CD14-positive monocyte (primary cell): Measurements from ENCODE around the gene MAP2K5. TPM values are rescaled to one million over a fixed set of nuclear protein-coding genes. Genes with fewer than 3 reads are reported as not detected.

Experiments used
- DNase-seq, 3 donors: peaks; one replicate each; pipeline ENCODE4 v3.0.0-alpha.2; 2011 to 2022
- H2AFZ ChIP-seq: 2 replicates; pipeline ENCODE4 v1.6.0; 2012; ENCODE audit warnings: mild to moderate bottlenecking, low read depth, low read length, inconsistent platforms; ENCODE audit not compliant: insufficient read depth, poor library complexity, severe bottlenecking
- H3K27ac ChIP-seq, 2 donors: 1 replicate in 1 of 2; 2 replicates in 1 of 2; pipeline ENCODE4 v1.5.1; 2012 to 2013; ENCODE audit warnings: low read length in 2 of 2, control low read depth in 1 of 2, inconsistent platforms in 1 of 2, low read depth in 1 of 2, mild to moderate bottlenecking in 1 of 2
- H3K27me3 ChIP-seq, 2 donors: one replicate each; pipeline versions ENCODE4 v1.6.0 to v1.6.1; 2011 to 2013; ENCODE audit warnings: low read length in 2 of 2; ENCODE audit not compliant: control insufficient read depth in 2 of 2, insufficient read depth in 2 of 2
- H3K36me3 ChIP-seq, 2 donors: replicated peaks in 1 of 2; 1 replicate in 1 of 2; 2 replicates in 1 of 2; pipeline versions ENCODE4 v1.5.1 to v1.6.1; 2012 to 2013; ENCODE audit warnings: low read length in 2 of 2, control low read depth in 1 of 2, inconsistent platforms in 1 of 2, mild to moderate bottlenecking in 1 of 2; ENCODE audit not compliant: insufficient read depth in 2 of 2, control insufficient read depth in 1 of 2
- H3K4me1 ChIP-seq, 2 donors: 1 replicate in 1 of 2; 2 replicates in 1 of 2; pipeline versions ENCODE4 v1.5.1 to v1.6.1; 2012 to 2013; ENCODE audit warnings: low read length in 2 of 2, control low read depth in 1 of 2, inconsistent platforms in 1 of 2, mild to moderate bottlenecking in 1 of 2, moderate library complexity in 1 of 2; ENCODE audit not compliant: insufficient read depth in 2 of 2, control insufficient read depth in 1 of 2
- H3K4me2 ChIP-seq: replicated peaks from 2 replicates; pipeline ENCODE3; 2012; ENCODE audit warnings: low read length, moderate library complexity, mild to moderate bottlenecking; ENCODE audit not compliant: poor library complexity, severe bottlenecking; ENCODE audit errors: extremely low read depth
- H3K4me3 ChIP-seq, 3 experiments: fragments of 200-600 bp in 1 of 3; sonication (generic) in 1 of 3; replicated peaks in 1 of 3; 1 replicate in 2 of 3; 2 replicates in 1 of 3; pipeline ENCODE4 v1.5.1; 2011 to 2013; ENCODE audit warnings: low read length in 3 of 3, mild to moderate bottlenecking in 3 of 3, control low read depth in 2 of 3, low read depth in 2 of 3, inconsistent platforms in 1 of 3, moderate library complexity in 1 of 3
- H3K79me2 ChIP-seq: 2 replicates; pipeline ENCODE4 v1.6.0; 2012; ENCODE audit warnings: mild to moderate bottlenecking, control low read depth, inconsistent platforms, low read length, moderate library complexity; ENCODE audit not compliant: insufficient read depth
- H3K9ac ChIP-seq: 2 replicates; pipeline ENCODE4 v1.6.0; 2017; ENCODE audit warnings: low read length, mild to moderate bottlenecking; ENCODE audit not compliant: insufficient read depth, poor library complexity, severe bottlenecking
- H3K9me3 ChIP-seq, 2 donors: replicated peaks in 1 of 2; 1 replicate in 1 of 2; 2 replicates in 1 of 2; pipeline versions ENCODE4 v1.5.1 to v1.6.1; 2012 to 2013; ENCODE audit warnings: low read length in 2 of 2, control low read depth in 1 of 2; ENCODE audit not compliant: control insufficient read depth in 1 of 2, insufficient read depth in 1 of 2
- H4K20me1 ChIP-seq: 2 replicates; pipeline ENCODE4 v1.6.0; 2012; ENCODE audit warnings: mild to moderate bottlenecking, low read length, control low read depth, moderate library complexity; ENCODE audit not compliant: insufficient read depth
- H3K27ac Mint-ChIP-seq, 7 donors: one replicate each; pipeline ENCODE4 v1.8.0; 2020; ENCODE audit warnings: mild to moderate bottlenecking in 7 of 7, mixed read lengths in 7 of 7, moderate library complexity in 6 of 7, inconsistent platforms in 2 of 7
- H3K27me3 Mint-ChIP-seq, 3 donors: one replicate each; pipeline ENCODE4 v1.8.0; 2021 to 2022; ENCODE audit warnings: low read depth in 3 of 3, mild to moderate bottlenecking in 3 of 3, mixed read lengths in 3 of 3, moderate library complexity in 3 of 3, inconsistent platforms in 1 of 3
- H3K36me3 Mint-ChIP-seq, 2 donors: one replicate each; pipeline ENCODE4 v1.8.0; 2020; ENCODE audit warnings: mixed read lengths in 2 of 2, inconsistent platforms in 1 of 2, mild to moderate bottlenecking in 1 of 2
- H3K4me1 Mint-ChIP-seq: one replicate; pipeline ENCODE4 v1.8.0; 2020; ENCODE audit warnings: mild to moderate bottlenecking, mixed read lengths
- H3K4me3 Mint-ChIP-seq, 2 donors: one replicate each; pipeline ENCODE4 v1.8.0; 2020; ENCODE audit warnings: mild to moderate bottlenecking in 2 of 2, mixed read lengths in 2 of 2, moderate library complexity in 1 of 2
- H3K9me3 Mint-ChIP-seq, 7 donors: one replicate each; pipeline ENCODE4 v1.8.0; 2020 to 2022; ENCODE audit warnings: mixed read lengths in 7 of 7, mild to moderate bottlenecking in 6 of 7, moderate library complexity in 6 of 7, inconsistent platforms in 2 of 7
- WGBS: methylation state at CpG from one replicate; pipeline ENCODE4 v1.1.5; 2013; ENCODE audit warnings: missing lambda C conversion rate; ENCODE audit not compliant: insufficient coverage; 5-methylcytosine and 5-hydroxymethylcytosine counted together
- intact Hi-C, 2 donors: fragments of 100-400 bp; cut with micrococcal nuclease; formaldehyde crosslinking; loops; one replicate each; pipeline versions ENCODE4 v1.15.0 to v1.15.1; 2023
- polyA plus RNA-seq, 3 donors: library from polyadenylated mRNA; depleted of rRNA in 1 of 3; unstranded in 2 of 3; stranded (reverse) in 1 of 3; fragments of 300-500 nt in 2 of 3; fragments of >200 nt in 1 of 3; fragmentation: Illumina TruSeq in 2 of 3; gene quantifications; 1 replicate in 2 of 3; 2 replicates in 1 of 3; pipeline ENCODE4 v1.2.3, GENCODE V29; 2012 to 2021
- TF ChIP-seq, protein P1 (sequence below): fragments of 200-600 bp; IDR thresholded peaks from one replicate; pipeline ENCODE4 v1.8.0; 2022; ENCODE audit warnings: antibody characterized with exemption, mild to moderate bottlenecking

Gene MAP2K5
- polyA plus RNA-seq, 3 donors, result 10.2 to 11.3 (median 10.6) TPM

GRCh38 chr15:67534360-67534759 is 8.1 kb upstream of the MAP2K5 start:
- H3K4me1 Mint-ChIP-seq, result peaks cover 15% of the 10 kb centered on the region
- H3K4me2 ChIP-seq, result no peak overlapping the region

GRCh38 chr15:67537771-67538170 is 4.7 kb upstream of the MAP2K5 start:
- H3K27me3 ChIP-seq, result no peaks in the 10 kb centered on the region
- H3K9ac ChIP-seq, result no peak overlapping the region
- H3K27ac ChIP-seq, result no peak overlapping the region
- no peak overlapping the region for H3K4me3 ChIP-seq
- H3K4me2 ChIP-seq, result no peak overlapping the region
- H4K20me1 ChIP-seq, result no peaks in the 10 kb centered on the region
- TF ChIP-seq, protein P1, sequence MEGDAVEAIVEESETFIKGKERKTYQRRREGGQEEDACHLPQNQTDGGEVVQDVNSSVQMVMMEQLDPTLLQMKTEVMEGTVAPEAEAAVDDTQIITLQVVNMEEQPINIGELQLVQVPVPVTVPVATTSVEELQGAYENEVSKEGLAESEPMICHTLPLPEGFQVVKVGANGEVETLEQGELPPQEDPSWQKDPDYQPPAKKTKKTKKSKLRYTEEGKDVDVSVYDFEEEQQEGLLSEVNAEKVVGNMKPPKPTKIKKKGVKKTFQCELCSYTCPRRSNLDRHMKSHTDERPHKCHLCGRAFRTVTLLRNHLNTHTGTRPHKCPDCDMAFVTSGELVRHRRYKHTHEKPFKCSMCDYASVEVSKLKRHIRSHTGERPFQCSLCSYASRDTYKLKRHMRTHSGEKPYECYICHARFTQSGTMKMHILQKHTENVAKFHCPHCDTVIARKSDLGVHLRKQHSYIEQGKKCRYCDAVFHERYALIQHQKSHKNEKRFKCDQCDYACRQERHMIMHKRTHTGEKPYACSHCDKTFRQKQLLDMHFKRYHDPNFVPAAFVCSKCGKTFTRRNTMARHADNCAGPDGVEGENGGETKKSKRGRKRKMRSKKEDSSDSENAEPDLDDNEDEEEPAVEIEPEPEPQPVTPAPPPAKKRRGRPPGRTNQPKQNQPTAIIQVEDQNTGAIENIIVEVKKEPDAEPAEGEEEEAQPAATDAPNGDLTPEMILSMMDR, result no peak
- H3K9me3 ChIP-seq, result no peaks in the 10 kb centered on the region
- H3K36me3 ChIP-seq, result no peaks in the 10 kb centered on the region
- no peak for DNase-seq
- Mint-ChIP-seq H3K9me3 (no peaks in the 10 kb centered on the region), H3K4me3 (no peak overlapping the region), H3K27ac (peak overlapping the region in 1 of 7 donors; percentile 22), H3K27me3 (peaks cover 0 to 1% (median 0%) of the 10 kb centered on the region in 3 donors), H3K36me3 (no peaks in the 10 kb centered on the region), H3K4me1 (peaks cover 18% of the 10 kb centered on the region)
- peaks cover 8 to 28% of the 10 kb centered on the region in 2 donors for H3K4me1 ChIP-seq
- intact Hi-C loops, result no loop called here
- WGBS, result 100% methylated on average over 1 of the region's 1 CpG
- no peak overlapping the region for H2AFZ ChIP-seq
- peaks cover 19% of the 10 kb centered on the region for H3K79me2 ChIP-seq

More at GRCh38 chr15:67534360-67534759, 8.1 kb upstream of the MAP2K5 start:
- no CpG with 5 or more reads among the region's 1 CpG for WGBS
- intact Hi-C loops, result no loop called here
- Histone ChIP-seq H3K79me2 (no peaks in the 10 kb centered on the region), H3K4me3 (no peak overlapping the region), H3K27me3 (no peaks in the 10 kb centered on the region), H4K20me1 (no peaks in the 10 kb centered on the region), H3K36me3 (peaks cover 4 to 6% of the 10 kb centered on the region in 2 donors), H3K9me3 (no peaks in the 10 kb centered on the region), H3K27ac (no peak overlapping the region), H3K4me1 (peaks cover 4 to 13% of the 10 kb centered on the region in 2 donors), H3K9ac (no peak overlapping the region), H2AFZ (no peak overlapping the region)
- TF ChIP-seq, protein P1, result no peak
- Mint-ChIP-seq H3K36me3 (peaks cover 0 to 3% of the 10 kb centered on the region in 2 donors), H3K4me3 (no peak overlapping the region), H3K9me3 (no peaks in the 10 kb centered on the region), H3K27me3 (no peaks in the 10 kb centered on the region), H3K27ac (no peak overlapping the region)
- no peak for DNase-seq
